NCI-H2029 treated with DMSO at 0.1 percent for 48 hours (cell line): ENCODE data around the gene STAT5A.

Experiments used
- DNase-seq: peaks from one replicate; lab custom pipeline; 2025; lab: John Stamatoyannopoulos, UW

Gene STAT5A

GRCh38 chr17:42268236-42268635, 20.1 kb upstream of the STAT5A start:
- no peak for DNase-seq

DNA sequence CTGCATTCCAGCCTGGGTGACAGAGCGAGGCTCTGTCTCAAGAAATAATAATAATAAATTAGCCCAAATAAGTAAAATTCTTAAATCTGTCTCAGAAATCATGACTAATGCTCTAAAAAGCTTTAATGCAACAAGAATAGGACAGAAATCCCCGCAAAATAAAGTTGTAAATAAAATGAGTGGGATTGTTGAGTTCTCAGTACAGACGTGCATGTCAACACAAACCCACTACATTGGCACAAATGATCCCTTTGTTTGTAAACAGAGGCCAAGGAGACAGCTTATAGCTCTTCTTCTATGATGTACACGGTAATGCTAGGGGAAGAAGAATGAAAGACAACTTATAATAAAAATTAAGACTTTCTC, 18.1 kb upstream of the STAT5A start:
- DNase-seq: no peak

DNA sequence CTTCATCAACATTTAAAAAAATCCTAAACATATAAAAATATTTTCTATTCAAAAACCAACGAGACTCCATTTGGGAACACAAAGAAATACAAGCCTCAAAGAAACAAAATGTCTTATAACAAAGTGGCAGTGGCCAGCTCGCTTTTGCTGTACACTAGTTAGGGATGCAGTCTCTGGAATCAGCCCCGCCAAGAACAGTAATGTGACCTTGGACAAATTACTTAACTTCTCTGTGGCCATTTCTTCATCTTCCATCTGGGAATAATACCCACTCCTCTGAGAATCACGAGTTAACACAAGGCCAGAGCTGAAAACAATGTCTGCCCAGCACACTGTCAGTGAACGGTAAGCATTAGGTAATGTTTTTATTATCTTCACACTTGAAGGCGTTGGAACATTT, 17.7 kb upstream of the STAT5A start:
- DNase-seq: no peak

DNA sequence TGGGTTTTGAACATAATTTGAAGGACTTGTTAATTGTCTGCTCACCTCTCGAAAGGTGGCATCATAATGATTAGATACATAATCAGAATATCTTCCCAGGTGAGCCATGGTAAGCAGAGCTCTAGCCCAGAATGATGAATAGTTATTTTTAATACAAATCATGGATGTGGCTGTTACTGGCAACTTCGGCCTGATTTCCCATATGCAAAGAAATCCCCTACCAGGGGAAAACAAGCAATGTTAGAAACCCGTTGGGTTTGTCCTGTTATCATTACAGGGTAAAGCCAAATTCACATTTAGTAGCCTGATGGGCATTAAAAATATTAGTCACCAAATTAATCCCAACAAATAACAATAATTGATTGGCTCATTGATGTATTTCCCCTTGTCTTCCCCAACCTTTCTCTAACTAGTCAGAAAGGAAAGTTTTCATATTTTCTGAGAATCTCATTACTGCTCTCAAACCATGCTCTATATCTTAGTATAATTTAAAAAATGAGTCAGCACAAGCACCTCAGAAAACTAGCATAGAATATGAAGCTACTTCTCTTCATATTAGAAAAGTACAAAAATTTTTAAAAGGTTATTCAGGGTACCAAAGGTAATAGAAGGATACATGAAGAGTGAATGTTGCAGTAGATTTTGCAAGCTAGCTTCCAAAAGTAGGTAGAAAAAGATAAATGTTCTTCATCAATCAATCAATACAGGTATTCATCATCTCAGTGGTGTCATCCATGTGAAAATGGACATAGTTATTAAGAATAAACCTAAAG, 17.1 kb upstream of the STAT5A start:
- DNase-seq: no peak

DNA sequence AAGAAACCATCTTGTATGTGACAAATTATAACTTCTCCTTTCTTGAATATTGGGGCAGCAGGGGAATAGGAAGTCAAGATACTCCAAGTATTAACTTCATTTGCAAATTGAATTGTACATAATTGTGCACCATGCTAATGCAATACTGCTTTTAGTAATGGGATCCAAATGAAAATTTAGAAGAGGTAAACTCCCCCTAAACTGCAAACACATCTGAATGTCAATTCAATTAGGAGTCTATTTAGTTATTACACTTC, 16.6 kb upstream of the STAT5A start:
- DNase-seq: no peak

GRCh38 chr17:42272162-42272907, 16.0 kb upstream of the STAT5A start:
- DNase-seq: no peak

DNA sequence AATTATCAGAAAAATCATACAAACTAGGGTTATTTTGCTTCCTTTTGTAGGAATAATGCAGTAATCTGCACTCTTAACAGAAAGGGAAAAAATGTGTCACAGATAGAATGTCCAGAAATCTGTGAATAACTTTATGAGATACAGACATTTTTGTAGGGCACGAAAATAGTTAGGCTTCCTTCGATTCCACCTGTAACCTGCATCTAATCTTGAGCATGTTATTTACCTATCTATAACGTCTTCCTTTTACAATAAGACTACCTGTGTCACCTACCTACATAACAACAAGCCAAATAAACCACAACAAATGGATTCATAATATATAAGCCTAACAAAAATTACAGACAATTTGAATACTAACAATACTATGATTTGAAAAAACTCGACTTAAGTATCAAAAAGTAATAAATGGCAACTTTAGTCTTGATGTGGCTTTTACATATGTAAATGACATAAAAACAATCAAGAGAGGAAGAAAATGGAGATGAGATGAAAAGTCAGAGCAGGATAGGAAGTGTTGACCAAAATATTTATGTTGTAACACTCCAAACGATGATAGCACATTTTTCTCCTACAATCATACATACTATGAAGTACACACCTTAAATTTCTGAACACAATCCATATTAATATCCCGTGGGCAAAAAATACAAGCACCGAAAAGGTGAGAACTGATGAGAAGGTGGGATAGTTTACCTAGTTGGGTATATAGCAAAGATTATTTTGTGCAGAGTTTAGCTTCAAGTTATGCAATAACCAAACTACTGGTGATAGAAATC, 14.6 kb upstream of the STAT5A start:
- no peak for DNase-seq

DNA sequence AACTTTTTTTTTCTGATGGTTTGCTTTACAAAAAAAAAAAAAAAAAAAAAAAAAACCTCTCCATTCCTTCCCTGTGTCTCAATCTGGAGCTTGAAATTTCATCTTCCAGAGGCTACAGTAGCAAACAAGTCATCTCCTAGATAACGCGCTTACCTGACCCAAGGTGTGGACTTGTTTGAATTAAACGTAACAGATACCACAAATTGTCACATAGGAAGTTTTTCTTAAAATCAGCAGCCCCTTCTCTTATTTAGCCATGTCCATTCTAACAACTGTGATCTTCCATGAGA, 14.1 kb upstream of the STAT5A start:
- DNase-seq: no peak

DNA sequence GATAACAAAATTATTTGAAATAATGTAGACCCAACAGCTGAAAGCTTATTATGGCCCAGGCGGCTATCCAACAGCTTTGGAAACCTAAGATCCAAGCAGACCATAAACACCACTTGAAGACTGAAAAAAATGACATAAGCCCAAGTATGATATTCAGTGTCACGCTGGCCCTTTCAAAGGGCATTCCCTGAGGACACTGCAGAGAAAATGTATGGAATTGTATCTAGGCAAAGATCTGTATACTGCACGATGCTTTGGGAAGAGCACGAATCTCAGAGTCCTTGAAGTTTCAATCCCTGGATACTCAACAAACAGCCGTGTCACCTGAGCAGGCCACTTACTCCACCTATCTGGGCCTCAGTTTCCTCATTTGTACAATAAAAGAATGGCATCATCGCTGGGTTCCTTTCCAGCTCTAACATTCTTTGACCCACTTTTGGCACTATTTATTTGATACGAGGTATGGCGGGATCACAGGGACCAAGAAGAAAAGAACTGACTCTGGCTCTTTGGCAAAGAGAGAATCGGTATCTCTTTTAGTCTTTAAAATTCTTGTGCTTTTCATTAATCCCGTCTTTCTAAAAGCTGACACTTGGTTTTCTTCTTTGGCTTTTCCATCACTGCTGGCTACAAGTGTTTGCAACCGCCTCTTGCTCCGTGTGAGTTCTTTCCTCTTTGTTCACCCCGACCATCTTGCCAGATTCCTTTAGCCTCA, 13.3 kb upstream of the STAT5A start:
- no peak for DNase-seq

GRCh38 chr17:42275527-42276358, 12.6 kb upstream of the STAT5A start:
- DNase-seq: no peak

DNA sequence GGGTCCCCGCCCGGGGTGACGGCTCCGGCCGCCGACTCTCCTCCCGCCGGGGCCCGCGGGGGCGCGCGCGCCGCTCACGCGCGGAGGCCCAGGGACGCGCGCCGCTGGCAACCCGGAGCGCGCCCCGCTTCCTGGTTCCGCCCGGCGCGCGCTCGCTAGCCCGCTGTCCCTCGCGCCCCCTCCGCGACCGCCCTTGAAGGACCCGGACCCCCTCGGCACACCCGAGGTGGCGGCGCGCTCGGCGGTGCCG, 12.0 kb upstream of the STAT5A start, which contains the start of gene STAT5B:
Gene STAT5B (minus strand): TSS at position 33 of the 250 bp plus-strand sequence. CDS start 44,264 bp downstream, outside the sequence.
- DNase-seq: no peak

GRCh38 chr17:42276609-42277341, 11.5 kb upstream of the STAT5A start:
- no peak for DNase-seq

GRCh38 chr17:42277342-42277712, 11.0 kb upstream of the STAT5A start:
- no peak for DNase-seq

GRCh38 chr17:42279776-42280630, 8.3 kb upstream of the STAT5A start:
- no peak for DNase-seq

DNA sequence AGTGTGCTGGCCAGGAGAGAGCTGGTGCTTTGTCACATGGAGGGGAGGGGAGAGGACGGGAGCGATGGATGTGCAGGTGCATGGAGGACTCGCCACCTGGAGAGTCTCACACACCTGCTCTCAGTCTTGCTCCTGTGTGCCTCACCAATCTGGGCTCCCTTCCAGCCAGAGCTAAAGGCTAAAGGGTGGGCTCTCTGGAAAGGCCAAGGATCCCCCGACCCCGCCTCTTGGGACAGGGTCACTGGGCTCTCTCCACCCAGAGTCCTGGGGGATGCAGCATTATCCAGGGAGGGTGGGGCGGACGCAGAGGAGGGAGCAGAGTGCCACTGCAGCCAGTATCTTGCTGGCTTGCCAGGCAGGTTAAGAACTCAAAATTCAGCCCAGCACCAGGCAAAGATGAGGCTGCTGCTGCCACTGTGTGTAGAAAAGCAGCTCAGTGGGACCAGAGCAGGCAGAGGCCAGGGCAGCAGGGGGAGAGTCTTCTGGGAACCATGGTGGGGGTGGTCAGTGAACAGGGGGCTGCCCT, 6.7 kb upstream of the STAT5A start:
- DNase-seq: peak; percentile 57

DNA sequence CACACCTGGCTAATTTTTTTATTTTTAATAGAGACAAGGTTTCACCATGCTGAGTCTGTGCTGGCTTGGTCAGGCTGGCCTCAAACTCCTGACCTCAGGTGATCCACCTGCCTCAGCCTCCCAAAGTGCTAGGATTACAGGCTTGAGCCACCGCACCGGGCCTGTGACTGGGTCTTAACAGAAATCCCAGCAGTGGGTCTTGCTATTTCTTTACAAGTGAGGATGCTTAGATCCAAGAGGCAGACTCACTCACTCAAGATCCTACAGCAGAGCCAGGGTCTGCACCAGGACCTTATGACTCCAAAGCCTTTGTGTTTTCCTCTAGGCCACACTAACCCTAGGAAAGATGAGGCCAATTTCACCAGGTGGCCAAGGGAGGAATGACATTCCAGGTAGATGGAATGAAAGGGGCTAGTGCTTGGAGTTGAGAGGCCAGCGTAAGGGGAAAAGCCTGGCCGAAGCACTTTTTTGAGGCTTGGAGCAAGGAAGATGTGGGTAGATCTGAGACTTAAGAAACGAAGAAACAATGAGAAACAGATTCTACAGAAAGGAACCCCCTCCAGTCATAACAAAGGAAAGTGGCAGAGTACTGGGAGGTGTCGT, 5.7 kb upstream of the STAT5A start:
- DNase-seq: no peak

DNA sequence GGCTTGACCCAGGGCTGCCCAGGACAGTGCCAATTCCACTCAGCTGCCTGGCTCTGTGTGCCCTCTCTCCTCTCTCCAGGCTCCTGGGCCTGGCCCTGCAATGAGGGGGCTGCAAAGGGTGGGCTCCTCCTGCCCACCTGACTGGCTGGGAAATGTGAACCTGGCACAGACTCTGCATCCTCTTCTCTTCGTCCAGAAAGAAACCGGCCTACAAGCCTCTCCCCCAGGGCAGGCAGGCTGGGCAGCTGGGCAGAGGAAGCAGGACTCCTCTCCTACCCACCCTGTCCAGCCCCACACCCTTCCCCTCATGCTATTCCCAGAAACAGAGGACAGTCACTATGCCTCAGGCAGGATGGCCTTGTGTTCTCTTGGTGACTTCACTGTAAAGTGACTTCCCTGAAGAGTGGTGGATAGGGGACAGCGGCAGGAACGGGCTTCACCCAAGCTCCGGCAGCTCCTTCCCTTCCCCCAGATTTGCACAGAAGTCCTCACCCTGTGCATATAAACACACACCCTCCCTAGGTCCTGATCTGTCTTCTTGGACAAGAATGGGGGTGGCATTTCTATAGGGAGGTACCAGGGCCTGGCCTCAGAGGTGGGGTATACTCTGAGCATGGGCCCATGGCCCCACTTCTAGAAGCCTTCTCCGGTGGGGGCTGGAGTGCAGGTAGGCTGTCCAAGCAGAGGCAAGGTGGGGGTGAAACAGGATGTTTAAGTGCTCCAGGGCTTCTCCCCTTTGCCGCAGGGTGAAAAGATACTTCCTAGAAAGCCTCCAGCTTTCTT, 4.9 kb upstream of the STAT5A start:
- no peak for DNase-seq

GRCh38 chr17:42284024-42284369, 4.3 kb upstream of the STAT5A start:
- no peak for DNase-seq

DNA sequence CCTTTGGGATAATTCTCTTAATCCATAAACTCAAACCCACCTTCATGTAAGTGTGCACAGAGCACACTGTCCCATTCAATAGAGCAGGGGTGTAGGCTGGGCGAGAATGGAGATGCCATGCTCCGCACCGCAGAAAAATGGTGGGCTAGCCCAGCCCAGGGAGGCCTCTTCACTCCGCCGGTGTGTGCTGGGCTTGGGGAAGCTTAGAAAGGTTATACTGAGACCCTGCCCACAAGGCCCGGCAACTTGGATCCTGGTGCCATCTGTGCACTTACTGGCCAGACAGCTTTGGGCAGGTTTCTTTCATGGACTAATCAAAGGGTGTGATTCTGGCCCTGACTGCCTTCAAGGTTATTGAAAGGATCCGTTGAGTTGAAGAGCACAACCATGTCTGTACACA, 3.7 kb upstream of the STAT5A start:
- DNase-seq: no peak
